CD4-positive, alpha-beta T cell treated with Interleukin-2 at 100 ng/mL for 4 hours (primary cell): ENCODE results near the gene AHRR.
A peak's percentile ranks its signal among the peaks of the same experiment; 100 is the strongest.

Experiments used
- DNase-seq: peaks from one replicate; pipeline ENCODE4 v3.0.0-alpha.2; 2020; ENCODE audit warnings: low spot score

AHRR gene

GRCh38 chr5:415928-416635 lies 94.6 kb downstream of the AHRR start:
- DNase-seq, result no peak

GRCh38 chr5:416636-416960 lies 95.1 kb downstream of the AHRR start:
- no peak for DNase-seq

DNA sequence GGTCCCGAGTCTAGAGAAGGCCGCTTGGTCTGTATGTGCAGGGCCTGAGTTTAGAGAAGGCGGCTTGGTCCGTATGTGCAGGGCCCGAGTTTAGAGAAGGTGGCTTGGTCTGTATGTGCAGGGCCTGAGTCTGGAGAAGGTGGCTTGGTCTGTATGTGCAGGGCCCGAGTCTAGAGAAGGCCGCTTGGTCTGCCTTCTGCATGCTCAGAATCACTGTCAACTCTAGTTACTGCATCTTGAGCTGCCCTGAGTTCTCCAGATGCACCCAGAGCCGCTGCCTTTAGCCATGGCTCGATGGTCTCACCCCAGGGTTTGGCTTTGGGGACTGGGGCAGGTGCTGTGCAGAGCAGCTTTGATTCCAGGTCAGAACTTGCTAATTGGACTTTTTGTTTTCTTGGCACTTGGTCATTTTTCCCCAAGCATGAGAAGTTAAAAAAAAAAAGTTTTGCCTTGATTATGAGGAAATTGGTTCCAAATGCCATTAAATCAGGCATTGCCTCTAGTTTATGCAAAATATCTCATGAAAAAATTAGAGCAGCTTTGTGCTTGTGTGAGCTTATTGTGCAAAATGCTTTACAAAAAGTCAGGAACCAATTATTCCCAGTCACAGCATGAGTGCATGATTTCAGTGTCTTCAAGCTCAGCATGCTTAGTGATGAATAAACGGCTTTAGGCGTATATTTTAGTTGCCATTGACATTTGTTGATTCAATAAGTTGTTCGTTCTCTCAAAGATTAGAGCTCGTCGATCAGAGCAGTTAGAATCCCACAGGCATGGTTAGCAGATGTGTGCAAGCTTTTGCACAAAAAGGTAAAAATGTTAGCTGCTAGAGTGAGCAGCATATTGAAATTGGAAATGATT lies 96.0 kb downstream of the AHRR start:
- DNase-seq, result no peak

DNA sequence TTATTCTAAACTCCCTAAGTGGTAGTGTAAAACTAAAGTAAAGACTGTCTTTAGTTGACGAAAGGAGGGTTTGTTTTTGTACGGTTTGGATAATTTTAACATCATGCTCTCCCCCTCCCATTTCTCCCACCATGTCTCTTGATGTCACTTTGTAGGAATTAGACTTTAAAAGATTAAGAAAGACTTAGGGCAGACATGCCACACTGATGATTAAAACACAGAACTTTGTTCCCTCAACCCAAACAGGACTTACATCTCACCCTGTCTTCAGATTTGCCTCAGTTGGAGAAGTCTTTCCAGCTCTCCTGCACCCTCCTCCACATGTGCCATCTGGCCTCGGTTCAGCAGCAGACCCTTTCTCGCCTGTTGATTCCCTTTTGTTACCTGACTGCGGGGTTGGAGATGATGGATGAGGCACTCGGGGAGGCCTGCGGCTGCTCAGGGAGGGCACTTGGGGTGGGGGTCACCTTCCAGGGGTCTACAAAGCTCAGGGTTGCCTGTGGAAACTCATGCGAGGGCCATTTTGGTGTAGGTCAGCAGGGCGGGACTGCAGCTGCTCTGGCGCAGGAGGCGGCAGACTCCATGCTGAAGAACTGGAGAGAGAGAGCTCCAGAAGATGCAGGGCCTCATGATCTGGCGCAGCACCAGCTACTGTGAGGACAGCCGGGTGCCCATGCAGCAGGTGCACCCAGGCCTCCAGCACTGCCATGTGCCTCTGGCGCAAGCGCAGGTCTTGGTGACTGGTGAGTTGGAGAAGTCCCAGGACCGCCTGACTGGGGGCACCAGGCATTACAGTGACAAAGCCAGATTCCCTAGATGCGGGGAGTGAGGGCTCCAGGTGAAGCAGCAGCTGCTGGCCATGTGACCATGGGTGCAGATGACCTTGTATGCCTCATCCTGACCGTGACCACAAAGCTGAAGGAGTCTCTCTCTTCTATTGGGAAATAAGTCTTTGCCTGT lies 96.9 kb downstream of the AHRR start:
- DNase-seq, result no peak

GRCh38 chr5:419970-420369 lies 98.5 kb downstream of the AHRR start:
- no peak for DNase-seq

DNA sequence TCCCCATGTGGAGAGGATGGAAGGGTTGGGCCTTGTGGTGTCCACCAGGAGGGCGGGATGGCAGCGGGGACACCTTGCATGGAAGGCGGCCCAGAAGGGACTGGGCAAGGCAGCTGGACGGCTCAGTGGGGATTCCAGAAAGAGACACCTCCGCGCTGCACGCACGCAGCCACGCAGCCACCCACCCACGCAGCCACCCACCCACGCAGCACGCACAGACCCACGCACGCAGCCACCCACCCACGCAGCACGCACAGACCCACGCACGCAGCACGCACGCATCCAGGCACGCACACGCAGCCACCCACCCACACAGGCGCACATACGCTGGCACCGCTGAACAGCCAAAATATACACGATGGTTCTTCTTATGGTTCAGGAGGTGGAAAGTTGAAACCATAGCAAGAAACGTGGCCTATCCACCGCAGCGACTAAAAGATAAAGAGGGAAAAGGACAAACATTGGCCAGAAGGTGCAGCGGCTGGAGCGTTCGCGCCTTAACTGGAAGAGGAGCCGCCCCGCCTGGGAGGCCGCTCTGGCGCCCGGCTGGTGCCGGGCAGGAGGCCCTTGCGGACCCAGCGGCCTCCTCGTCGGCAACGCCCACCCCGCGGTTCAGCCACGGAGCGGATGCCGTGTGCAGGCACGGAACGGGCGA lies 99.2 kb downstream of the AHRR start:
- no peak for DNase-seq

- DNase-seq, result no peak
Measured at GRCh38 chr5:421287-421880, 99.9 kb downstream of the AHRR start.

DNA sequence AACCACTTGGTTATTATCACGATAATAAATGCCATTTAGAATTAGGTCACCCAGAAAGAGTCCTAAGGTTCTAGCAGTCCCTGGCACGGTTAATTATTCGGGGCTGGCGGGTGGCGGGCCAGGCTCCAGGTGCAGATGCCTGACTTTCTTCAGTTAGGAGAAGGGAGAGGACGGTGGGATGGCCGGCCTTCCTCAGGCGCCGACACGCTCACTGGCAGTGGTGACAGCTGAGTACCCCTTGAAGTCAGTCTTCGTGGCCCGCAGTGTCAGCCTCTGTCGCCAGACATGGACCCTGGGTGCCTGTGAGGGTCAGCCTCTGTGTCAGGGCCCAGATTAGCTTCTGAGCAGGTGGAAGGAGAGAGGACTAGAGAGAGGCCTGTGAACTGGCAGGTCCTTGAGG lies 100.4 kb downstream of the AHRR start:
- DNase-seq, result no peak

GRCh38 chr5:422323-423232 lies 101.1 kb downstream of the AHRR start:
- no peak for DNase-seq

DNA sequence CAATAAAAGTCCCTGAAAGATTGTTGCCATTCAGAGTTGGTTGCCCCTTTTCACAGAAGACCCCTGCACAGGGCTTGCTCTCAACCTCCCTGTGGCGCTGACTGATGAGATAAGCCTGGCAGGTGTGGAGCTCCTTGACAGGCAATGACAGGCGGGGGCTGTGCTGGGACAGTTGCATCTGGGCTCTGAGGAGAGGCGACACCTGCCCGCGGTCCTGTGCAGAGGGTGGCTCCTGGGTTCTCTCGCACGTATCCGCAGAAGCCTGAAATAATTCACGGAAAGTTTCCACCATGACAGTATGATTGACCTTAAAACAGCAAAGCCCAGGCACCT lies 101.7 kb downstream of the AHRR start:
- DNase-seq, result no peak

GRCh38 chr5:423626-424261 lies 102.2 kb downstream of the AHRR start:
- no peak for DNase-seq

GRCh38 chr5:424301-425110 lies 103.0 kb downstream of the AHRR start:
- DNase-seq, result no peak

- peak; percentile 4 for DNase-seq
Measured at GRCh38 chr5:425714-426113, 104.2 kb downstream of the AHRR start.

DNA sequence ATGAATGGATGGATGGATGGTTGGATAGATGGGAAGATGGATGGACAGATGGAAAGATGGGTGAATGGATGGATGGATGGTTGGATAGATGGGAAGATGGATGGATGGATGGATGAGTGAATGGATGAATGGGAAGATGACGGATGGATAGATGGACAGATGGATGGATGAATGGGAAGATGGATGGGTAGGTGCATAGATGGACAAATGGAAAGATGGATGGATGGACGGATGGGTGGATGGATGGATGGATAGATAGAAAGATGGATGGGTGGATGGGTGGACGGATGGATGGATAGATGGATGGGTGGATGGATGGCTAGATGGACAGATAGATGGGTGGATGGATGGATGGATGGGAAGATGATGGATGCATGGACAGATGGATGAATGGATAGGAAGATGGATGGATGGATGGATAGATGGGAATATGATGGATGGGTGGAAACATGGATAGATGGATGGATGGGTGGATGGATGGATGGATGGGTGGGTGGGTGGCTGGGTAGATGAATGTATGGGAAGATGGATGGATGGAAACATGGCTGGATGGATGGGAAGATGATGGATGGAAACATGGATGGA lies 105.0 kb downstream of the AHRR start:
- DNase-seq, result no peak

DNA sequence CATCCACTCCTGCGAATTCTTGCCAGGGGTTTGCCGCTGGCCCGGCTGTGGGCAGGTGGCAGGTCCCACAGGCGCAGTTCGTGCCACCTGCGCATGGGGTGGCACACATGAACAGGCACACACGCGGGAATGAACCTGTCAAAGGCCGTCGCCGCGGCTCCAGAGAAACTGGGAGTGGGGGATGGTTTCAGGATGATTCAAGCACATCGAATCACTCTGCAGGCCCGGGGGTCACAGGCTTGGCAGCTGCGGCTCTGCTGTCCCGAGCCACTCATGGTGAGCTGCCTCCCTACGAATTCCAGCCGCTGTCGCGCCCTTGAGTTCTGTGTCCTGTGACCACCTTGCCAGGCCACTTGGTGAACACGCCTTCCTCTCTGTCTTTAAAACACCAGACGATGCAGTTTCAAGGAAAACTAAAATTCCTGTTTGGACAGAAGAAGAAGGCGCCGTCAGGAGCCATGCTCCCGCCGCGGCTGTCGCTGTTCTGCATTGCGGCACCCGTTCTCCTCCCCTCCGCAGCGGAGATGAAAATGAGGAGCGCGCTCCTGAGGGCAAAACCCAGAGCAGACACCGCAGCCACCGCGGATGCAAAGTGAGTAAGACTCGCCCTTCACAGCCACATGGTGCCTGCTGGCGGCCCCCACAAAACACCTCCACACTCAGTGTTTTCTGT lies 106.0 kb downstream of the AHRR start:
- no peak for DNase-seq

GRCh38 chr5:428219-428618 lies 106.7 kb downstream of the AHRR start:
- DNase-seq, result no peak

GRCh38 chr5:428754-429452 lies 107.4 kb downstream of the AHRR start:
- DNase-seq, result no peak
